ENCODE data around the gene ARHGAP42.

The ARHGAP42 gene

DNA sequence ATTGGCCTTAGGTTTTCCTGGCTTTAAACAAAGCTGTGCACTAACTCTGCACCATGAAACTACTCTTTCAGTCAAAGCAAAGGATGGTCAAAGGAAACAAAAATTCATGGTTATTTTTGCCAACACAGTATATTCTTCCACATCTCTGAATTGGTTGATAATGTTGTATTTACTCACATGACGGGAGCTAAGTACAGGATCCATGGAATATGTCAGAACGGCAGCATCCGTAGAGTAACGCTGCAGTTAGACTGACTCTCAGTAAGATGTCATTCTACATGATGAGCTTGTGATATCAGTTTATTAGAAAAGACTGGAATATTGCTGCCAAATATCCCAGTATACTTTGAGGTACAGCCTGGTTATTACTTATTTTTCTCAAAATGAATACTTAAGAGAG, 270.4 kb downstream of the ARHGAP42 start:
- no peak for DNase-seq (ENCODE audit: low read depth in 3 of 3, low spot score in 1 of 3)

DNA sequence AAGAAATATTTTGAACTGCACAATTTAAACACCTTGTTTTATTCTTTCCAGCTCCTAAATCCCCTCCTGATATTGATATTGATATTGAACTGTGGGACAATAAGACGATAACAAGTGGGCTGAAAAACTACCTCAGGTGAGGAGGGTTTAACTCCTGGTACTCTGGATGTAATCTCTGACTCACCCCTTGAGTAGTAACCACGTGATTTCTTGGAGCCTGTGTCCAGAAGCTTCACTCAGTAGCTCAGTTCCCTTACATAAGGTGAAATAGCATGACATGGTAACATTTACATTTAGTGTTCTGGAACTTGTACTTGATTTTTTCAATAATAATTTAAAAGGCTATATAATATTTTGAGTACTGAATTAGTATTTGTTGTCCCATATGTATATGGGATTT, 274.5 kb downstream of the ARHGAP42 start:
- no peak for DNase-seq (ENCODE audit: low read depth in 3 of 3, low spot score in 1 of 3)

DNA sequence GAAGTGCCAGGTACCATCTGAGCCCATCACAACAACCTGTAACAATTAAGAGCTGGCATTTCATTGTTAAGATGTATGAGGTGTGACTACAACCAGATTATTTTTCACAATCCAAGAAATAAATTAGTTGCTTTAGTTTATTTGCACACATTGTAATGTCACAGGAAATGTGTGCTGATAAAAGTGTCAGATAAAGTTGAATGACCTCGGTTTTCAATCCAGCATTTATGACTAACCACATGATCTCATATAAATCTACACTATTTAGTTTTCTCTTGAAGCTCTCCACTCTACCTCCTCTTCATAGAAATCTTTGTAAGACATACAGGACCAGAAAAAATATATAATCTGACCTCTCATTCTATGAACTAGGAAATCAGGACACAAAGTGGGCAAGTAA, 276.3 kb downstream of the ARHGAP42 start:
- no peak for DNase-seq (ENCODE audit: low read depth in 3 of 3, low spot score in 1 of 3)

DNA sequence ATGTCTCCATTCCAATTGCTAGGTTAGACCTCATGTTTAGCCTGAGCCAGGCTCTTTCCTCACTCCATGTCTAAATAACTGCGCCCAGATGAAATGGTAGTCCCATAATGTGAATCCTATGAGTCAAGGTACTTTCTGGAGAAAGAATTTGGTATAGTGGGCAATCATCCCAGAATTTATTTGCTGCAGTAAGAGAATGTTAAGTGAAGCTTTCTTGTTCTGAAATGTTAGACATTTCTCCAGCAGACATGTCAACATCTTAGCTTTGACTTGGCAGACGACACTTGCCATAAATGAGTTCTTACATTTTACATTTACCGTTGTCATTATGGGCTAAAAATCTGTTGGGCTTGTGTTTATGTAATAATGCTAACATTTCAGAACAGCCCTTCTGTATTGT, 277.3 kb downstream of the ARHGAP42 start:
- DNase-seq (ENCODE audit: low read depth in 3 of 3, low spot score in 1 of 3), result no peak

DNA sequence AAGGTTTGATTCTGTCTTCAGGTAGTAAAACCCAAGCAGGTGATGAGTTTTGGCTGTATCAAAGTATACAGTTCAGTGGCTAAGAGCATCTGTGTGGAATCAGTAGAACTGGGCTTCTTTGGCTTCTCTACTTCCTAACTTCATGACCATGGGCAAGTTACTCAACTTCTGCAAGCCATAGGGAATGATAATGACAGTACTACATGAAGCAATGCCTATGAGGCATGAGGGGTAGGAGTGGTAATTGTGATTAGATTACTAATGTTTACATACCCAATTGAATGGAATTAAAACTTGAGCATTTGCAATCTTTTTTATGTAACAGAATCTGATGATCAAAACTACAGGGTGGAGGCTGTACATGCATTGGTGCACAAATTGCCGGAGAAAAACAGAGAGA, 278.3 kb downstream of the ARHGAP42 start:
- DNase-seq (ENCODE audit: low read depth in 3 of 3, low spot score in 1 of 3), result no peak

DNA sequence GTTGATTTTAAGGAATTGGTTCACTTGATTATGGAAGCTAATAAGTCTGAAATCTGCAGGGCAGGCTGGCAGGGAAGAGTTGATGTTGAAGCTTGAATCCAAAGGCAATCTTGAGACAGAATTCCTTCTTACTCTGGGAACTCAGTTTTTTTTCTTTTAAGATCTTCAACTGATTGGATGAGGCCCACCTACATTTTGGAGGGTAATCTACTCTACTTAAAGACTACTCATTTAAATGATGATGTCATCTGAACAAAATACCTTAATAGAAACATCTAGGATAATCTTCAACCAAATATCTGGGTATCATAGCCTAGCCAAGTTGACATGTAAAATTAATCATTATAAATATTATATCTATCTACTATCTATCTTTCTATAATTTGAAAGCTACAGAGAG, 279.3 kb downstream of the ARHGAP42 start:
- no peak for DNase-seq (ENCODE audit: low read depth in 3 of 3, low spot score in 1 of 3)

DNA sequence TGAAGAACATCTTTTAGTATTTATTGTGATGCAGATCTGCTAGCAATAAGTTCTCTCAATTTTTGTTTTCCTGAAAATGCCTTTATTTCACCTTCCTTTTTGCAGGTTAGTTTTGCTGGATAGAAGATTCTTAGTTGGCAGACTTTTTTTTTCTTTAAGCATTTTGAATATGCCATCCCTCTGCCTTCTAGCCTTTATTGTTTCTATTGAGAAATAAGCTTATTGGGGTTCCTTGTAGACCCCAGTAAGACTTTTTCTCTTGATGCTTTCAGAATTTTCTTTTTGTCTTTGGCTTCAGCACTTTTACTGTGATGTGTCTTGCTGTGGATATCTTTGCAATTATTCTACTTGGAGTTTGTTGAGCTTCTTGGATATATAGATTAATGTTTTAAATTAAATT, 281.9 kb downstream of the ARHGAP42 start:
- no peak for DNase-seq (ENCODE audit: low read depth in 3 of 3, low spot score in 1 of 3)

DNA sequence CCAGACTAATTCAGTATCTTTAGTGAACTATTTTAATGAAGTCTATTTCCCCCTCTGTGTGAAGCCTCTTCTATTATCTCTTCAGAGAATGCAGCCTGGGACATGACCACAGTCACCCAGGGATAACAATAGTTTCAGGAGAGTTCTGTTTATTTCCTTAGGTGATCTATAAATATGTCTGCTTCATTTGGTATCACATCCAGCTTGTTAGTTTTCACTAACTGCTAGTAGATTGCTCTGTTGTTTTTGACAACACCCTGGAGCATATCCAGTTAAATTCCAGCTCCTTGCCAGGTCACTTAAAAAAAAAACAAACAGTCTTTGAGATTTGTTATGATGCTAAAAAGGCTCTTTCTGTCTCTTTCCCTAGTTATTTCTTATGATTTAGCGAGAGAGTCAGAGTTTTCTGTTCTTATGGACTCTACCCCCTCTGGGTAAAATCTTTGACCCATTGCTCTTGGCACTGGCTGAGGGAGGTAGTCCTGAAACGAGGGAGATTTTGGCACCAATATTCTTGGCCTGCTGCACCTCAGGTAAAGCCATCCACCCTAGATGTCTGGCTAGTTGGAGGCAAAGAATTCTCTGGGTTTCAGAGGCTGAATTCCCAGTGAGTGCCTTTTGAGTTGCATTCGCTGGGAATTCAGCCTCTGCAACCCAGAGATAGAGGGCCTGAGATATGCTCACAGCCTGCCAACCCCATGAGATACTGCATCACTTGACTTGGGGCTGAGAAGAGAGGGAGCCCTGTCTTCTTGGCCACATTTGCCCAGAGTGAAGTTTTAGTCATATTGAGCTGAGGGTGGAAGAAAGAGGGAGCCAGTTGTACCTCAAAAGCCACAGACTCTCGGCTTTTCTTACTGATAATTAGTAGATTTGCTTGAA, 283.4 kb downstream of the ARHGAP42 start:
- DNase-seq (ENCODE audit: low read depth in 3 of 3, low spot score in 1 of 3), result no peak

DNA sequence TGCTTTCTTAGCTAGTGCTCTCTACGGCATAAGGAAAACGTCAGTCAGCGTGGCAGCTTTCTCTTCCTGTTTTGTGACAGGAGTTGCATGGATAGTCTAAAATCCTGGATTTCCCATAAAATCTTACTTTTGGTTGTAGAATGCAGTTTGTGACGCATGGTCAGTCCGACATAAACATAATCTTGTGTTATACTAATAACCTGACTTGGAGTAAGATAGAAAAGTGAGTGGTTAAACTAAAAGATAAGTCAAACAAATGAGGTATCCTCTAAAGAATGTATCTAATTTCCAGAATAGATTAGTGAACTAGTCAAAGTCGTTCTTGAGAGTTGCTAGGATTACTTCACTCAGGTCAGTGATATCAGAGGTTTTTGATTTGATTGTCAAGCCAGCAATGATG, 285.0 kb downstream of the ARHGAP42 start:
- DNase-seq (ENCODE audit: low read depth in 3 of 3, low spot score in 1 of 3), result no peak

DNA sequence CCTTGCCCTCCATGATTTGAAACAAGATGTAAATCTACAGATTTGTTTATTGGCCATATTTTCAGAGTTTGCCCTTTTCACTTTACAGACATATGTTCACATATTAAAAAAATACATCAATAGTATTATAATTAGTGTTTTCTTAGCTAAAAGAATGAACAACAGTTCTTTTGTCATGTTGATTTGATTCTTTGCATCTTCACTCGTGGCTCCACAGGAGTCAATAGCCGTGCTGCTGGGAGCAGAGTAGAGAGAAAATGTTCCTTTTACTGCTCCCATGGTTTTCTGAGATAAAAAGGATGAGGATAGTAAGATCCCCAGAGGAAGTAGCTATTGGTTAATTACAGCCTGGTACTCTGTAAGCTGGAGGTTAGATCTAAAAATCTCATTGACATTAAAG, 291.4 kb downstream of the ARHGAP42 start:
- no peak for DNase-seq (ENCODE audit: low read depth in 3 of 3, low spot score in 1 of 3)

DNA sequence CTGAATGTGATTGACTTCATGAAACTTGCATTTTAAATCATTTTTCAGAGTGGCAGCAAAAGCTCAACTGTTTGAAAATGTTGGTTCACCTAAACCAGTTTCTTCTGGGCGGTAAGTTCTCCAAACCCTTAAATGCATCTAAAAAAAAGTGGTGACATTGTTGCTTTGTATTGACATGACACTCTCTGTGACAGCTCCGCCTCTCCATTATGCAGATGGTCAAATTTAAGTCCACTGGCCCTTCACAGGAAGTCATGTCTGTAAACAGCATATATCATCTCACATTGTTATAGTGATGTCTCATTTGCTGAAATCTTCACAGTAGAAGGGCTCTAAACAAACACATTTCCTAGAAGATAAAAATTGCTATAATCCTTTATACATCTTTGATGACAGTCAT, 291.9 kb downstream of the ARHGAP42 start:
- DNase-seq (ENCODE audit: low read depth in 3 of 3, low spot score in 1 of 3), result no peak

DNA sequence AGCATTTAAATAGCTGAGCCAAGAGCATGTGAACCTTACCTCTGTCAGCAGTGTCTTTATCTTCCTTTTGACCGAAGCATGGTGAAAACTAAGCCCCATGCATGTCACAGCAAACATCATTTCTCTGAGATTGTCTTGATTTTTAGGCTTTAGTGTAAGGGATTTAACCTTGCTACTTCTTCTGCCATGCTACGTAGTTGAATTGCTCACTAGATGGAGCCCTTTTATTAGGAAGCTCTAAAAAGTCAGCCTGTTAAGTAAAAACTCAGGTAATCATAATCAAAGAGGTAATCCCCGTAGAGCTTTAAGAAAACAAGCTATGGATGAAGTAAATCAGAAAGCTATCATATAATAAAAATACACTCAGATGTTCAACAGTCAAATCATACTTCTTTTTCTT, 293.1 kb downstream of the ARHGAP42 start:
- no peak for DNase-seq (ENCODE audit: low read depth in 3 of 3, low spot score in 1 of 3)

DNA sequence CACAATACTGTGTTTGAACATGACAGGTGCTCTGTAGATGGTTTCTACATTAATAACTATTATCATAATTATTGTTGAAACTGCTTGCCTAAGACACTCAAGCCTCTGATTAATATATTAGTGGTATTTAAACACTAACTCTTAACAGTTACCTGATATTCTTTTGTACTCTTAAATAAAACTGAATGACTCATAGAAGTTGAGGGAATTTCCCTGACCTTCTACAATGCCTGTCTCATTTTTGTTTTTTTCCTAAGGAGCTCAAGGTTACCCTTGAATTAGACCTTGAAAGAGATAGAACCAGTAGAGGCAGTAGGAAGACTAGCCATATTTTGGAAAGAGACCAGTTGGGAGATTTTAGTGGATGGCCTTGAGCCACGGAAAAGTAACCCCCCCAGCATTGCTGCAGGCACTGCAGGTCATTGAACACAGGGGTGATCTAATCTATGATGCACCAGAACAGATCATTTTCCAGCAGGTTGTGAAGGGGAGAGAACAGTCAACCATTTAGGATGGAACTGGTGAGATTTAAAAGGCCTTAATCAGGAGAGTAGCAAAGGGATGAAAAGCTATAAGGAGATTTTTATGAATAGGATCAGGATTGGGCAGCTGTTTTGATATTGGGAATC, 294.2 kb downstream of the ARHGAP42 start:
- DNase-seq (ENCODE audit: low read depth in 3 of 3, low spot score in 1 of 3), result no peak

DNA sequence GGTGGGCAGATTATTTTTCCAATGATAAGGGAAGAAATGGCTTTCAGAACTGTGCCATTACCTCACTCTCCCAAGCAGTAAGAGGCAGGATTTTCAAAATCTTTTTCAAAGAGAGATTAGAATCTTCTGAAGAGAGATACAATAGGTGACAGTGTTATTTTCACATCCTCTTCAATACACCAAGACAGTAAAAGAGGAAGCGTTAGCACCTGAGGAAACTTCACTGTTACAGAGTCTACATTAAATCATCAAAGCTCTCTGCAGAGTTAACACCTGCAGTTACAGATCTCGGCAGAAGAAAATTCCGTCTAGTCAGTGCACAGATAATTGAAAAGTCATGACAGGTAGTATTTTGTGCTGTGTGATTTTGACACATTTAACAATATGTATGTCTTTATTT, 297.6 kb downstream of the ARHGAP42 start:
- no peak for DNase-seq (ENCODE audit: low read depth in 3 of 3, low spot score in 1 of 3)

DNA sequence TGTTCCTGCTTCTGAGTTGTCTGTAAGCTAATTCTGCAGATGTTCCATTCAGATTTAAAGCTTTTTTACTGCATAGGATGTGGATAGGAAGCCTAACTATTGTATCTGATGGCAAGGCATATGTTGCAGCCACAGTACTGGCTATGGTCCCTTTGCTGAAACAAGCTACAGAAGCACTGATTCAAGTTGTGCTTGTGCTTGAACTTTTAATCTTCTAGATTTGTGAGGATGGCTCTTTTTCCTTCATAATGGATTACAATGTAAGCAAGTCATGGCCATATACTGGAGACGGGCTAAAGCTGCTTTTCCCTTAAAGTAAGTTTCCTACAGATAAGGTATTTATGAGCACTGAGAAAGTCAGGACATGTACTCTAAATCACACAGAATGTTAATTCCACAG, 303.8 kb downstream of the ARHGAP42 start:
- DNase-seq (ENCODE audit: low read depth in 3 of 3, low spot score in 1 of 3), result no peak

DNA sequence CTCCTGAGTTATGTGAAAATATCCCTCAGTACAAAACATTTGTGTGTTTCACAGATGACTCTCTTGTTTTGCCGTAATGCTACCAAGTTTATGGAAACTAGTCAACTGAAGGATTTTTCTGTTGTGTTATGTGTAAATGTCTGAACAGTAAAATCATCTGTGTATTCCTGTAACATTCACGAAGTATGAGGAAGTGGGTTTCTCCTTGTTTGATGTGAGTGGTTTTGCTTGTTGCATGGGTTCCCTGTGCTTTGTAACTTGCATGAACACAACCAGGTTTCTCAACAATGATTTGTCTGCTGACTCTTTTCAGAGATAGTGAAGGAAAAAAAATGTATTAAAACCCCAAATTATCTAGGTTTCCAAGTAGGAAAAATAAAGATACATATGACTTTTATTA, 304.5 kb downstream of the ARHGAP42 start:
- no peak for DNase-seq (ENCODE audit: low read depth in 3 of 3, low spot score in 1 of 3)

DNA sequence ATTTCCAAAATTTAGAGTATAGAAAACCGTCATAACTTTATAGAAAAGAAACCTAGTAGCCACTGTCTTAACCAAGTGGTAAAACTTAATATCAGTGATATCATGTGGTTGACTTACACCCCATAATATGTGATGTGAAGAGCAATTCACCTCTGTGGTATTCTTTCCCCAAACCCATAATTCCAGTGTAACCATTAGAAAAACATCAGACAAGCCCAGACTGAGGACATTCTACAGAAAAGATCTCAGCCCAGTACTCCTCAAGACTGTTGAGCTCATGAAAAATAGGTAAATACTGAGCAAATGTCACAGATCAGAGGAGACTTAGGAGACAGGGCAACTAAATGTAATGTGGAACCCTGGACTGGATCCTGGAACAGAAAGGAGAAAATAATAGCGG, 307.9 kb downstream of the ARHGAP42 start:
- no peak for DNase-seq (ENCODE audit: low read depth in 3 of 3, low spot score in 1 of 3)

DNA sequence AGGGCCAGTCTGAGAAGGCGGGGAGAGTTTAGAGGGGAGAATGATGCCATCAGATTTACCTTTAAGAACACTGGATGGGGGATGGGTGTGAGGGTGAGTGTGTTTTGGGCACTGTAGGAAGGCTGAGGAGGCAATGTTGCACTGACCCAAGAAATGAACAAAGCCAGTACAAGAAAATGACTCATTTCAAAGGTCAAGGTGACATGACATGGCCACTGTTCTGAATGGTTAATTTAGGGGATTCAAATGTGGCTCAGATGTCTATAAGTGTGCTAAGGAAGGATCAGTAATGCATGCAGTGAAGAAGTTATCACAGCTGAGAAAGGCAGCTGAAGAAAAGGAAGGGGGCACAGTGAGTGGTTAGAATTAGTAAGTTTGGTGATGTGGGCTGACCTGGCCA, 312.7 kb downstream of the ARHGAP42 start:
- no peak for DNase-seq (ENCODE audit: low read depth in 3 of 3, low spot score in 1 of 3)

DNA sequence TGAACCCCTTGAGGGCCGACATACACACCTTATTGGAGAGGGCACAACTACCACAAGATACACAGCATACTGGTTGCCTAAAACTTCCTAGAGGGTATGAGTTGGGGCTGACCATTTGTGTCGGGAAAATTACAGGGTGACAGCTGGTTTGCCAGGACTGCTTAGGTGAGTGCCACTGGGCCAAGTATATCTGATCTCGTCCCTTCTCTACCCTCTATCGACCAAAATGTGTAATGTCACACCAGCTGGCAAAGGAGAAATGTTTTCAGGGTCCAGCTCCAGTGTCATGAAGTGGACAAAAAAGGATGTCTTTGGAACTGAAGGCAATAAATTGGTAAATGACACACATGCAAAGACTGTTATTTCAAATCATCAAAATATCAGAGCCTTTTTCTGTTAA, 316.4 kb downstream of the ARHGAP42 start:
- no peak for DNase-seq (ENCODE audit: low read depth in 3 of 3, low spot score in 1 of 3)

DNA sequence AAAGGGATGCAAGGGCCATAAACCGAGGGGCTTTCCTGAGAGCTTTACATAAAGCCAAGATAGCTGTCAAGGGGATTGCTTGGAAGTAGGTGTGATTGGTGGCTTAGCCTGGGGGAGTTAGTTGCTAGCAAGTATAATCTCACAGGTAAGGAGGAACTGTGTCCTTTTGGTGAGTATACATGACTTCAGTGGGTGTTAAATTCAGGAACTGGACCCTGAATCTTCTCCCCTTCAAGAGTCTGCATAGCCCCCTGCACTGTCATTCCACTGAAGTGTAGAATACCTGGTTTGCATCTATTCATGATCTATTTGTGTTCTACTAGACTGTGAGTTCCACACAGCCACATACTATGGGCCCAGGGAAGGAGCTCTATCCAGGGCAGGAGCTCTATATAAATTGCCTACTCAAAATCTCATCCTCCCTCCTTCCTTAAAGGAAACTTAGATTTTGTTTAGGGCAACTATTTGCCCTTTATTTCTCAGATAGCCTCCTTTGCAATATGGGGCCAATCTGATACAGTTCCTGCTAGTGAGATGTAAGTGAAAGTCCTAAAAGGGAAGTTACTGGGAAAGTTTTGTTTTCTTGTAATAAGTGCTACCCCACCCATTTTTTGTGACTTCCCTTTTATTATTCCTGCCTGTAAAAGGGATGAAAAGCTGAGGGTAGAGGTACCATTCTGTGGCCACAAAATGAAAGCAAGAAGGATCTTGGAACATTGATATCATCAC, 322.0 kb downstream of the ARHGAP42 start:
- DNase-seq (ENCODE audit: low read depth in 3 of 3, low spot score in 1 of 3), result no peak

DNA sequence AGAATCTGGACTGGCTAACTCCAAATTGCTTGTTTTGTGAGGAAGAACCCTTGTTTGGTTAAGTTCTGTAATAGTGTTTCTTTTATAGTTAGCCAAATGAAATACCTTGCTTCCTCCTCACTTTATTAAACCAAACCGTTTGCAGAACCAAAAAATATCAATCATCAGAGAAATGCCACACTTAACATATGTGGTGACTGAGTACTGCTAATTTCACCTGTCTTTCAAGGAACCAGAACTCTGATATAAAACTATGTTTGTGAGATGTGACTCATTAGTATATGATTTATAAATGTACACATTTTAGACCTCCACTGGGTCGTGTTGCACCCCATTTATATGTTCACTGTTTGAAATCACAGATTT, 322.6 kb downstream of the ARHGAP42 start:
- DNase-seq (ENCODE audit: low read depth in 3 of 3, low spot score in 1 of 3), result no peak

DNA sequence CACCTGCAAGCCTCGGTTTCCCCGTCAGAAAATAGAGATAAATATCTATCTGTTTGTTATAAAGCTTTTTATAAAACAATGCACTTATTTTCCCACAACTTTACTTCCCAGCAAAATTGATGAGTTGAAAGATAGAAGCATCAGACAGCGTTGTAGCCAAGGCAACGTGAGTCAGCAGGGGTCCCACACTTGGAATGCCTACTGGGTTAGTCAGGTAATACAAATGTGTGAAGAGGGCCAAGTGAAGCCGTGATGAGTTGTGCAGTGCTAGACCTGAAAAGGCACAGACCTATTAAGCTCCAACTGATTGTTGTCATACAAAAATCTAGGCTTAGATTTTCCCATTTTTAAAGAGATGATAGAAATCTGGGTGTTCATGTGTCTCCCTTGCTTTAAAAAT, 323.8 kb downstream of the ARHGAP42 start:
- DNase-seq (ENCODE audit: low read depth in 3 of 3, low spot score in 1 of 3), result no peak

All from stimulated activated CD4-positive, alpha-beta T cell treated with anti-CD3 and anti-CD28 coated beads, TNF-alpha, amount 100 ng/mL, for 1 hour (primary cell).